ENCODE measurements around the gene SLC4A1. TPM values are rescaled to one million over a fixed set of nuclear protein-coding genes. Genes with fewer than 3 reads are reported as not detected.

SLC4A1 gene
- polyA plus RNA-seq, 2 of the 4 experiments (the other 2 are of a cell fraction): not detected

GRCh38 chr17:44219616-44220212 lies 48.2 kb downstream of the SLC4A1 start, which contains the start of gene UBTF:
Gene UBTF (minus strand): TSS chr17:44219675. CDS start chr17:44218229, 1,446 bp downstream.
- ATAC-seq: peak; percentile 3 to 23
- TF ChIP-seq JUN (IDR thresholded peaks at IDR 0.05) (peak; percentile 44 to 87; a peak in 4 of 5 replicates), NR3C1 (IDR thresholded peaks at IDR 0.05) (no peak), POLR2A (IDR thresholded peaks at IDR 0.05; ENCODE audit: low read length) (peak; percentile 24; the same call in 1 of the 2 replicates)

GRCh38 chr17:44219108-44219615 lies 48.8 kb downstream of the SLC4A1 start:
- peaks cover 29% of the 10 kb centered on the region for H3K4me1 ChIP-seq
- peak overlapping the region; percentile 97 to 99 for H3K27ac ChIP-seq
- TF ChIP-seq GATA3 (IDR thresholded peaks at IDR 0.05; ENCODE audit: borderline replicate concordance) (no peak), PHF8 (IDR thresholded peaks at IDR 0.05; ENCODE audit: borderline replicate concordance, low read depth) (peak; percentile 38; the same call in 1 of the 2 replicates), TP53 (CRISPR knock-in tag; IDR thresholded peaks at IDR 0.05) (peak; percentile 58; the same call in 1 of the 2 replicates), JUNB (IDR thresholded peaks at IDR 0.05) (no peak), REST (IDR thresholded peaks at IDR 0.05) (no peak), MAZ (IDR thresholded peaks at IDR 0.05; ENCODE audit: borderline replicate concordance, low read depth, low read length) (0 out of 2 replicates have a peak, but pooled peaks have one; percentile 37), RNF2 (IDR thresholded peaks at IDR 0.05; ENCODE audit: borderline replicate concordance, low read depth) (no peak), BCL3 (IDR thresholded peaks at IDR 0.05) (no peak), EP300 (IDR thresholded peaks at IDR 0.05) (no peak), RFX5 (IDR thresholded peaks at IDR 0.05) (0 out of 2 replicates have a peak, but pooled peaks have one; percentile 30)
- DNase-seq (ENCODE audit: low read depth in 1 of 2, low spot score in 1 of 2) (peak; percentile 74 to 81), ATAC-seq (peak; percentile 6 to 47), FAIRE-seq (no peak)
- no peaks in the 10 kb centered on the region for H3K9me3 ChIP-seq
- 2% methylated on average over 17 of the region's 73 CpGs for WGBS (ENCODE audit: missing lambda C conversion rate)
- ChIA-PET CTCF (interaction anchor here (0.5 to 11.1 kb wide), 9 partner anchors 10 to 372 kb away, joined by 3 to 135 read pairs (median 4); partner anchors contain the start of gene GRN), POLR2A (interaction anchor here (0.6 to 1.7 kb wide), 7 partner anchors 10 to 140 kb away, joined by 3 to 7 read pairs (median 4); partner anchors contain the start of genes ATXN7L3 and TMUB2)
- H3K4me2 ChIP-seq: peak overlapping the region; percentile 86
- H3K4me3 ChIP-seq: peak overlapping the region; percentile 89

More at GRCh38 chr17:44219616-44220212, 48.2 kb downstream of the SLC4A1 start, which contains the start of gene UBTF:
- peak within 1 kb of the TSS; percentile 86 for H3K4me2 ChIP-seq
- ChIA-PET POLR2A (interaction anchor here (0.5 to 1.7 kb wide), 14 partner anchors 10 to 292 kb away, joined by 3 to 7 read pairs (median 4); partner anchors contain the start of genes ATXN7L3, FAM171A2, SLC25A39 and TMUB2), CTCF (interaction anchor here (0.5 to 11.1 kb wide), 13 partner anchors 9 to 372 kb away, joined by 3 to 135 read pairs (median 4); partner anchors contain the start of gene GRN)
- H3K4me1 ChIP-seq: peaks cover 29% of the 10 kb centered on the region
- peak within 1 kb of the TSS; percentile 89 for H3K4me3 ChIP-seq
- DNase-seq (ENCODE audit: low read depth in 1 of 2, low spot score in 1 of 2): peak in 1 of 2 experiments; percentile 78
- H3K9me3 ChIP-seq: no peaks in the 10 kb centered on the region
- no peak for FAIRE-seq
- peak within 1 kb of the TSS; percentile 97 to 99 for H3K27ac ChIP-seq
- no CpG with 5 or more reads among the region's 76 CpGs for whole genome bisulfite sequencing (ENCODE audit: missing lambda C conversion rate)

GRCh38 chr17:44218344-44219107 lies 49.4 kb downstream of the SLC4A1 start:
- FAIRE-seq (no peak), DNase-seq (ENCODE audit: low read depth in 1 of 2, low spot score in 1 of 2) (peak; percentile 75 to 93), ATAC-seq (peak; percentile 10 to 38)
- Histone ChIP-seq H3K4me2 (peak overlapping the region; percentile 86), H3K4me1 (peaks cover 25% of the 10 kb centered on the region), H3K9me3 (no peaks in the 10 kb centered on the region), H3K4me3 (peak overlapping the region; percentile 89), H3K27ac (peak overlapping the region; percentile 97 to 99)
- POLR2A ChIA-PET: interaction anchor here (0.6 to 1.7 kb wide), 14 partner anchors 10 to 607 kb away, joined by 3 to 6 read pairs (median 4); partner anchors contain the start of genes ATXN7L3, GPATCH8 and TMUB2
- 2% methylated on average over 30 of the region's 89 CpGs for WGBS (ENCODE audit: missing lambda C conversion rate)
- CTCF ChIA-PET: interaction anchor here (0.6 to 11.1 kb wide), 13 partner anchors 10 to 207 kb away, joined by 3 to 246 read pairs (median 4); partner anchors contain the start of gene GRN
- TF ChIP-seq MAX (IDR thresholded peaks at IDR 0.05) (peak; percentile 90), HES2 (IDR thresholded peaks at IDR 0.05) (no peak), NFE2L2 (conservative IDR thresholded peaks at IDR 0.05; ENCODE audit: low read length) (no peak), POLR2A (IDR thresholded peaks at IDR 0.05; ENCODE audit: low read length) (0 out of 2 replicates have a peak, but pooled peaks have one; percentile 23), NPAS2 (CRISPR knock-in tag; IDR thresholded peaks at IDR 0.05; ENCODE audit: borderline replicate concordance) (no peak), RCOR1 (IDR thresholded peaks at IDR 0.05; ENCODE audit: low read depth, low read length) (no peak), CEBPB (IDR thresholded peaks at IDR 0.05) (no peak), EHMT2 (IDR thresholded peaks at IDR 0.05; ENCODE audit: low read depth) (no peak), ELK1 (IDR thresholded peaks at IDR 0.05; ENCODE audit: low read depth, low read length) (no peak), TP53 (CRISPR knock-in tag; IDR thresholded peaks at IDR 0.05) (no peak), RARB (CRISPR knock-in tag; IDR thresholded peaks at IDR 0.05) (no peak), RFX5 (IDR thresholded peaks at IDR 0.05) (no peak), HDAC2 (IDR thresholded peaks at IDR 0.05) (no peak), HEYL (CRISPR knock-in tag; IDR thresholded peaks at IDR 0.05) (no peak)
